ENCODE measurements around the gene ZBTB43.
"Not testable (repeated sequence)": the region's sequence is repeated elsewhere in the genome, so short reads cannot be mapped to it uniquely, and the experiment has no call there.

Gene ZBTB43

GRCh38 chr9:126804696-126805553, at the start of gene ZBTB43:
ZBTB43 (plus strand) TSS chr9:126805040; CDS start chr9:126832510, 27,470 bp downstream.
- peak; percentile 98 for DNase-seq (ENCODE audit: low spot score)

- no peak for DNase-seq (ENCODE audit: low spot score)
Measured at GRCh38 chr9:126755317-126755875, 49.4 kb upstream of the ZBTB43 start.

DNA sequence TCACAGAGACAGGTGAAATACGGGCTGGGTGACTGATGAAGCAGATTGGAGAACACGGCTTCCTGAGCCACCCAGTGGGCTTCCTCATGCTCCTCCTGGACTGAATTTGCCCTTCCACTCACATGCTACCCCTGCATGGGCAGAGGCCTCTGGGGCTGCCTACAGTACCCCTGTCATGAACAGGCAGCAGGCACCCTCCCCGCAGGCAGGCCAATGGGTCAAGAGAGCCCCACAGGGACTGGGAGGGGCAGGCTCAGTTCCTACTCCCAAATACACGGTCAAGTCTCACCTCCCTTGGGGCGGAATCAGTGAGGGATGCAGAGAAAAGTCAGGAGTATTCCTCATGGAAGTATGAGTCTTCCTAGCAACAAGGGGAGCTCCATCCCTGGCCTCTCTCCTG, 48.6 kb upstream of the ZBTB43 start:
- no peak for DNase-seq (ENCODE audit: low spot score)

DNA sequence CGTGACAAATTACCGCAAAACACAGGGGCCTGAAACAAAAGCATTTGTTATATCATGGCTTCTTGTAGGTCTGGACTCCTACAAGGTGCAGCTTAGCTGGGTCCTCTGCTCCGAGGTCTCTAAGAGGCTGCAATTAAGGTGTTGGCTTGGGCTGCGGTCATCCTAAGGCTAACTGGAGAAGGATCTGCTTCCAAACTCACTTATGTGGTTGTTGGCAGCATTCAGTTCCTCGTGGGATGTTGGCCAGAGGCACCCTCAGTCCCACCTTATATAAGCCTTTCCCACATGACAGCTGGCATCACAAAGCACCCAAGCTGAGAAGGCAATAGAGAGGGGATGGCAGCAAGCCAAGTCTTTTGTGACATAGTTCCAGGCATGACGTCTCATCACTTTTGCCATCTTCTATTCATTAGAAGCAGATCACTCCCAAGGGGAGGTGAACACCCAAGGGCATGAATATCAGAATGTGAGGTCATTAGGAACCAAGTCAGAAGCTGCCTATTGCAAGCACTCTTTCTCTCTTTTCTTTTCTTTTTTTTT, 47.9 kb upstream of the ZBTB43 start:
- DNase-seq (ENCODE audit: low spot score), result peak; percentile 12

GRCh38 chr9:126758916-126759585, 45.8 kb upstream of the ZBTB43 start:
- DNase-seq (ENCODE audit: low spot score), result no peak

DNA sequence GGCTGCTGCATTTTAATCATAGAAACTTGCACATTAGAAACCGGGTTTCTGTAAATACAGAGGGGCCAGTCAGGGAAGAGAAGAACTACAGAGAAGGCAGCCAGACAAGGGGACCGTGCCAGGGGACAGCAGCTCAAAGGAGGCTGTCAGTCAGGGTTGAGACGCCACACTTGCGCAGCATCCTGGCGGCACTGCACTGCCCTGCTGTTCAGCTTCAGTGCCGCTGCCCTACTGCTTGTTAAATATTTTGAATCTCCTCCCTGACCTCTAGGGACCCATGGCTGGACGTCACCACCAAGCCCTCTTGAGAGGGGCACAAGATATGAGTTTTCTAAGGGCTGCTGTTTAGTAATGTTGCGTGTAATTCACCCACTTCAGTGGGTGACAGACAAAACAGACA, 43.6 kb upstream of the ZBTB43 start:
- DNase-seq (ENCODE audit: low spot score), result no peak

DNA sequence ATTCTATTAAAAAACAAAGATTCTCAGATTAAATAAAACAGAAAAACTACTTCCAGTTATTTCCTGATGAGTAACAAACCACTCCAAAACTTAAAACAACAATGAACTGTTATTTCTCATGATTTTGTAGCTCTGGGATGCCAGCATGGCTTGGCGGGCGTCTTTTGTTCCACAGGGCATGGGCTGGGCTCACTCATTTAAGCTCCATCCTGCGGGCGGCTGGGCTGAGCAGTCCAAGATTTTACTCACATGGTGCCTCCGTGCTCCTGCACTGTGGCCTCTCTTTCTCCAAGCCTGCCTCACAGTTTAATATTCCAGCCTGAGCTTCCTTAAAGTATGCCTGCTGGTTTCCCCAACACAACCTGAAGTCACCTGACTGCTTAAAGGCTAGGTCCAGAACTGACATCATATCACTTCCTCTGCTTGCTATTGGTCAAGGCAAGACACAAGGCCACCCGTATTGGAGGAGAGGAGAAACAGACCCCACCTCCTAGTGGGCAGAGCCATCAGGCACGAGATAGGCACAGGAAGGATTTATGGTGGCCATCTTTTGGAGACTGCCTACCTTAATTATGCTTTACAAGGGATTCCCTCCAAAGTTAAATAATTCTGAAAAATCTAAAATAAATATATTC, 41.6 kb upstream of the ZBTB43 start:
- DNase-seq (ENCODE audit: low spot score), result peak; percentile 52

GRCh38 chr9:126773004-126773607, 31.7 kb upstream of the ZBTB43 start:
- peak; percentile 19 for DNase-seq (ENCODE audit: low spot score)

GRCh38 chr9:126775926-126776325, 28.9 kb upstream of the ZBTB43 start:
- DNase-seq (ENCODE audit: low spot score), result no peak

GRCh38 chr9:126777733-126778132, 27.1 kb upstream of the ZBTB43 start:
- DNase-seq (ENCODE audit: low spot score), result no peak

- DNase-seq (ENCODE audit: low spot score), result no peak
Measured at GRCh38 chr9:126778141-126778540, 26.7 kb upstream of the ZBTB43 start.

DNA sequence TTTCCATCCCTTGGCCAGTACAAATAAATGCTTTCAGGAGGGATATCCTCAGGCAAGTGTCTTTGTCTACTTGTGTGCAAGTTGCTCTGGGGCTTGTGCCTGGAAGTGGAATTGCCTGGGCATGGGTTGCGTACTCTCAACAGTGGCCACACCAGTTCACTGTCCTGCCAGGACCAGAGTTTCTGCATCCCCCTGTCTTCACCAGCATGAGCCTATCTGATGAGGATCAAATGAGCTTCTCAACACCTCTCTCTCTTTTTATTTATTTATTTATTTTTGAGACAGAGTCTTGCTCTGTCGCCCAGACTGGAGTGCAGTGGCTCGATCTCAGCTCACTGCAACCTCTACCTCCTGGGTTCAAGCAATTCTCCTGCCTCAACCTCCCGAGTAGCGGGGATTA, 26.1 kb upstream of the ZBTB43 start:
- DNase-seq (ENCODE audit: low spot score), result not testable (repeated sequence)

DNA sequence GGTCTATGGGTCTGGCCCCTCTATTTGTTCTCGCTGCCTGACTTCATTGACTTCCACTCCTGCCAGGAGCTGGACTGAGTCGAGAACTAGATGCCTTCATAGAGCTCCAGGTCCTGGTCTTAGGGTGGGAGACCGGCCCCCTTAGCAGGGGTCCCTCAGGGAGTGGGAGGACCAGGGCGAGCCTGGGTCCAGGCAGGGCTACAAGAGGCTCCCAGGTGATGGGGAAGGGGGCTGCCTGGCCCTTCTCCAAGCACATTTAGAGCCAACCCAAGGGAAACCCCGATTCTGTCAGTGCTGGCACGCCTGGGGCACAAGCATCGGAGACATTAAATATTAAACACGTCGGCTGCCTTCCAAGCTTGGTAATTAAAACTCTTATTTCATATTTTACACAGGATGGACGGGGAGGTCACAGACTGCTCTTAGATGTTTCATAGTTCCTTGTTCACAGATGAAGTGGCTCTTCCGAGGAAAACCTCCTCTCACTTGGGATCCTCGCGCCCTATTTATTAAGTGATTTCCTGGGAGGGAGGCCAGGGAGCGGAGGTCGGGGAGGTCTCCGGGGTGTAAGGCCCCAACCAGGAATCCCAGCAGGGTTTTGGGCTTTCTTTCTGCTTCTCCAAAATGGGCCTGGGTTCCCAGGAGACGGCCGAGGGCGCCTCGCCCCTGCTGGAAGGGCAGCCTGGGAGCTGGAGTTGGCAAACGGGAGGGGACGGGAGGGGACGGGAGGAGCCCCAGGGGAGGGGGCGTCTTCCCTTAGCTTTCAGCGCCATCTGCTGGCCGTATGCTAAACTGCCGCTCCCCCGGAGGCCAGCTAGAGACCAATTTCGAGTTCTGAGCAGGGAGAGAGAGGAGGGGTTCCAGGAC, 23.4 kb upstream of the ZBTB43 start:
- peak; percentile 74 for DNase-seq (ENCODE audit: low spot score)

DNA sequence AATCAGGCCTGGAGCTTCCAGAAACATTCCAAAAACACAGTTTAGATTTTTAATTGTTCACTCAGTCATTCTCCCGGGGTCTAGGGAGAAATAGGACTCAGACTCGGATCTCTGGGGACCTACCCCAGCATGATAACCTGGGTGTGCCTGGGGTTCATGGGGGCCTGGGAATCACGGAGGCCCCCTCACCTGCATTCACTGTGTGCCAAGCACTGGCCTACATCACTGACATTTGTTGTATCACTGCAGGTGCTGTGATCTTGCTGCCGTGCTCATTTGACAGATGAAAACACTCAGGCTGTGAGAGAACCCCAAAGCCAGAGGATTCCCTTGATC, 22.8 kb upstream of the ZBTB43 start:
- no peak for DNase-seq (ENCODE audit: low spot score)

GRCh38 chr9:126783949-126784348, 20.9 kb upstream of the ZBTB43 start:
- DNase-seq (ENCODE audit: low spot score), result no peak

- no peak for DNase-seq (ENCODE audit: low spot score)
Measured at GRCh38 chr9:126784401-126784800, 20.4 kb upstream of the ZBTB43 start.

DNA sequence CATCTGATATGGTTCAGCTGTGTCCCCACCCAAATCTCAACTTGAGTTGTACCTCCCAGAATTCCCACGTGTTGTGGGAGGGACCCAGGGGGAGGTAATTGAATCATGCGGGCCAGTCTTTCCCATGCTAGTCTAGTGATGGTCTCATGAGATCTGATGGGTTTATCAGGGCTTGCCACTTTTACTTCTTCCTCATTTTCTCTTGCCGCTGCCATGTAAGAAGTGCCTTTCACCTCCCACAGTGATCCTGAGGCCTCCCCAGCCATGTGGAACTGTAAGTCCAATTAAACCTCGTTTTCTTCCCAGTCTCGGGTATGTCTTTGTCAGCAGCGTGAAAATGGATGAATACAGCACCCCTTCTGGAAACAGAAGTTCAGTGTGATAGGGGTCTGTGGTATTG, 20.0 kb upstream of the ZBTB43 start:
- DNase-seq (ENCODE audit: low spot score), result not testable (repeated sequence)

- DNase-seq (ENCODE audit: low spot score), result no peak
Measured at GRCh38 chr9:126788046-126788445, 16.8 kb upstream of the ZBTB43 start.

GRCh38 chr9:126788634-126789349, 16.0 kb upstream of the ZBTB43 start:
- DNase-seq (ENCODE audit: low spot score), result no peak

GRCh38 chr9:126790561-126790960, 14.3 kb upstream of the ZBTB43 start:
- no peak for DNase-seq (ENCODE audit: low spot score)
